DMS114 treated with DMSO at 0.1 percent for 48 hours (cell line): ENCODE results near the gene CAMSAP1.
"Not testable (repeated sequence)": the region's sequence is repeated elsewhere in the genome, so short reads cannot be mapped to it uniquely, and the experiment has no call there.

Experiments used
- DNase-seq: peaks from one replicate; lab custom pipeline; 2025; ENCODE audit not compliant: unreplicated experiment; lab: John Stamatoyannopoulos, UW

Gene CAMSAP1

GRCh38 chr9:135907431-135908092, at the start of gene CAMSAP1:
Gene CAMSAP1, minus strand, starts transcription at chr9:135907546. Its CDS starts 387 bp downstream, at chr9:135907159.
- peak; percentile 71 for DNase-seq

GRCh38 chr9:135956802-135957174, 49.4 kb upstream of the CAMSAP1 start:
- no peak for DNase-seq

GRCh38 chr9:135955934-135956801, 48.8 kb upstream of the CAMSAP1 start:
- DNase-seq: no peak

- no peak for DNase-seq
Observed at GRCh38 chr9:135952664-135953206, 45.4 kb upstream of the CAMSAP1 start.

- DNase-seq: no peak
Observed at GRCh38 chr9:135951889-135952663, 44.7 kb upstream of the CAMSAP1 start.

GRCh38 chr9:135951310-135951709, 44.0 kb upstream of the CAMSAP1 start:
- not testable (repeated sequence) for DNase-seq

GRCh38 chr9:135950841-135951240, 43.5 kb upstream of the CAMSAP1 start:
- not testable (repeated sequence) for DNase-seq

- no peak for DNase-seq
Observed at GRCh38 chr9:135950135-135950682, 42.9 kb upstream of the CAMSAP1 start.

- no peak for DNase-seq
Observed at GRCh38 chr9:135949501-135950134, 42.3 kb upstream of the CAMSAP1 start.

GRCh38 chr9:135948968-135949367, 41.6 kb upstream of the CAMSAP1 start:
- no peak for DNase-seq

- DNase-seq: no peak
Observed at GRCh38 chr9:135948446-135948845, 41.1 kb upstream of the CAMSAP1 start.

GRCh38 chr9:135947582-135947981, 40.2 kb upstream of the CAMSAP1 start:
- DNase-seq: no peak

- DNase-seq: not testable (repeated sequence)
Observed at GRCh38 chr9:135947105-135947504, 39.8 kb upstream of the CAMSAP1 start.

- DNase-seq: no peak
Observed at GRCh38 chr9:135946392-135946994, 39.1 kb upstream of the CAMSAP1 start.

GRCh38 chr9:135945969-135946368, 38.6 kb upstream of the CAMSAP1 start:
- DNase-seq: no peak

GRCh38 chr9:135944444-135945252, 37.3 kb upstream of the CAMSAP1 start:
- DNase-seq: no peak

- not testable (repeated sequence) for DNase-seq
Observed at GRCh38 chr9:135943604-135944003, 36.3 kb upstream of the CAMSAP1 start.

GRCh38 chr9:135941288-135941995, 34.1 kb upstream of the CAMSAP1 start:
- DNase-seq: no peak
